Mesendoderm (in vitro differentiated cells): ENCODE data around the gene CDK6.

Experiments
- DNase-seq: peaks from one replicate; pipeline ENCODE4 v3.0.0; 2013
- H2AK5ac ChIP-seq: 2 replicates; pipeline ENCODE4 v1.6.1; 2013; ENCODE audit warnings: low read length, inconsistent platforms
- H2BK120ac ChIP-seq: 2 replicates; pipeline ENCODE4 v1.6.1; 2013; ENCODE audit warnings: low read depth, mild to moderate bottlenecking, low read length, moderate library complexity, mixed read lengths
- H2BK15ac ChIP-seq: replicated peaks from 2 replicates; pipeline ENCODE4 v1.6.1; 2013; ENCODE audit warnings: low read depth, mild to moderate bottlenecking, moderate library complexity
- H2BK5ac ChIP-seq: 2 replicates; pipeline ENCODE4 v1.6.1; 2013; ENCODE audit warnings: low read length, inconsistent platforms
- H3K18ac ChIP-seq: 2 replicates; pipeline ENCODE4 v1.6.1; 2013; ENCODE audit warnings: mild to moderate bottlenecking, low read length, mixed read lengths
- H3K23ac ChIP-seq: one replicate; pipeline ENCODE4 v1.6.1; 2013; ENCODE audit warnings: low read length
- H3K27ac ChIP-seq: 2 replicates; pipeline ENCODE4 v1.5.1; 2013; ENCODE audit warnings: low read depth, mild to moderate bottlenecking, inconsistent platforms, low read length, moderate library complexity
- H3K27me3 ChIP-seq: 2 replicates; pipeline ENCODE4 v1.6.1; 2013; ENCODE audit warnings: low read length, control low read depth, mild to moderate bottlenecking, inconsistent platforms; ENCODE audit not compliant: insufficient read depth, poor library complexity
- H3K36me3 ChIP-seq: 2 replicates; pipeline ENCODE4 v1.6.1; 2013; ENCODE audit warnings: low read length, inconsistent platforms; ENCODE audit not compliant: control insufficient read depth, insufficient read depth
- H3K4ac ChIP-seq: one replicate; pipeline ENCODE4 v1.6.1; 2013; ENCODE audit warnings: low read depth, mild to moderate bottlenecking, low read length, moderate library complexity
- H3K4me1 ChIP-seq: 2 replicates; pipeline ENCODE4 v1.6.1; 2013; ENCODE audit warnings: low read depth, low read length, inconsistent platforms; ENCODE audit not compliant: control insufficient read depth
- H3K4me2 ChIP-seq: 2 replicates; pipeline ENCODE4 v1.6.1; 2013; ENCODE audit warnings: low read length
- H3K4me3 ChIP-seq: 2 replicates; pipeline ENCODE4 v1.5.1; 2013; ENCODE audit warnings: mild to moderate bottlenecking, low read length
- H3K56ac ChIP-seq: one replicate; pipeline ENCODE4 v1.6.1; 2013; ENCODE audit warnings: low read length
- H3K79me1 ChIP-seq: 2 replicates; pipeline ENCODE4 v1.6.1; 2013; ENCODE audit warnings: low read length, inconsistent platforms
- H3K79me2 ChIP-seq: 2 replicates; pipeline ENCODE4 v1.6.1; 2013; ENCODE audit warnings: mild to moderate bottlenecking, low read length; ENCODE audit not compliant: control insufficient read depth, insufficient read depth
- H3K9ac ChIP-seq: 2 replicates; pipeline ENCODE4 v1.6.1; 2013; ENCODE audit warnings: low read length, inconsistent platforms
- H4K5ac ChIP-seq: one replicate; pipeline ENCODE4 v1.6.1; 2013; ENCODE audit warnings: low read length
- H4K8ac ChIP-seq: one replicate; pipeline ENCODE4 v1.6.1; 2013; ENCODE audit warnings: low read depth, mild to moderate bottlenecking, control low read depth, low read length, moderate library complexity
- WGBS: extraction: QIAGEN DNeasy Blood & Tissue Kit; methylation state at CpG from one replicate; pipeline ENCODE4 v1.1.7; 2013; ENCODE audit warnings: low lambda C conversion rate, missing lambda C conversion rate; ENCODE audit not compliant: insufficient coverage; ENCODE audit errors: extremely low coverage; 5-methylcytosine and 5-hydroxymethylcytosine counted together

The CDK6 gene

GRCh38 chr7:92851732-92852131, 15.4 kb upstream of the CDK6 start:
- Histone ChIP-seq H3K56ac (peak overlapping the region; percentile 10), H3K18ac (no peak overlapping the region), H3K23ac (no peak overlapping the region), H2AK5ac (no peak overlapping the region), H3K9ac (no peak overlapping the region), H3K36me3 (no peaks in the 10 kb centered on the region), H4K5ac (no peak overlapping the region), H3K27ac (no peak overlapping the region), H2BK120ac (no peak overlapping the region), H4K8ac (no peak overlapping the region), H3K27me3 (no peaks in the 10 kb centered on the region), H2BK15ac (no peak overlapping the region), H3K4me2 (no peak overlapping the region), H2BK5ac (no peak overlapping the region), H3K79me1 (no peaks in the 10 kb centered on the region), H3K4me3 (no peak overlapping the region), H3K4me1 (peaks cover 14% of the 10 kb centered on the region), H3K79me2 (no peaks in the 10 kb centered on the region), H3K4ac (no peak overlapping the region)
- DNase-seq: no peak
- no CpG with 5 or more reads among the region's 3 CpGs for WGBS

- no peak for DNase-seq
- H2BK120ac ChIP-seq: no peak overlapping the region
- no peaks in the 10 kb centered on the region for H3K79me2 ChIP-seq
- H3K4me3 ChIP-seq: no peak overlapping the region
- no peak overlapping the region for H3K23ac ChIP-seq
- H3K27ac ChIP-seq: no peak overlapping the region
- H3K79me1 ChIP-seq: no peaks in the 10 kb centered on the region
- no CpG with 5 or more reads among the region's 1 CpG for WGBS
- H3K9ac ChIP-seq: no peak overlapping the region
- no peaks in the 10 kb centered on the region for H3K36me3 ChIP-seq
- H4K8ac ChIP-seq: no peak overlapping the region
- H4K5ac ChIP-seq: no peak overlapping the region
- no peak overlapping the region for H2BK5ac ChIP-seq
- no peak overlapping the region for H2BK15ac ChIP-seq
- no peak overlapping the region for H3K4me2 ChIP-seq
- H3K4me1 ChIP-seq: peaks cover 14% of the 10 kb centered on the region
- H3K18ac ChIP-seq: no peak overlapping the region
- H2AK5ac ChIP-seq: no peak overlapping the region
- H3K56ac ChIP-seq: no peak overlapping the region
- no peaks in the 10 kb centered on the region for H3K27me3 ChIP-seq
- no peak overlapping the region for H3K4ac ChIP-seq
Observed at GRCh38 chr7:92850516-92850915, 14.1 kb upstream of the CDK6 start.

GRCh38 chr7:92849322-92849721, 12.9 kb upstream of the CDK6 start:
- Histone ChIP-seq H2BK15ac (no peak overlapping the region), H3K79me2 (no peaks in the 10 kb centered on the region), H3K4ac (no peak overlapping the region), H2AK5ac (no peak overlapping the region), H3K36me3 (no peaks in the 10 kb centered on the region), H4K5ac (no peak overlapping the region), H3K27me3 (no peaks in the 10 kb centered on the region), H2BK120ac (no peak overlapping the region), H3K23ac (no peak overlapping the region), H3K4me3 (no peak overlapping the region), H3K9ac (no peak overlapping the region), H4K8ac (no peak overlapping the region), H3K4me2 (no peak overlapping the region), H3K27ac (no peak overlapping the region), H3K4me1 (peaks cover 12% of the 10 kb centered on the region), H3K79me1 (no peaks in the 10 kb centered on the region), H2BK5ac (no peak overlapping the region), H3K56ac (no peak overlapping the region), H3K18ac (no peak overlapping the region)
- WGBS: no CpG with 5 or more reads among the region's 4 CpGs
- no peak for DNase-seq

- Histone ChIP-seq H3K18ac (no peak overlapping the region), H3K79me1 (no peaks in the 10 kb centered on the region), H3K36me3 (no peaks in the 10 kb centered on the region), H2AK5ac (no peak overlapping the region), H3K79me2 (no peaks in the 10 kb centered on the region), H3K4ac (no peak overlapping the region), H3K27me3 (no peaks in the 10 kb centered on the region), H3K4me1 (peaks cover 12% of the 10 kb centered on the region), H3K27ac (no peak overlapping the region), H2BK15ac (no peak overlapping the region), H3K23ac (no peak overlapping the region), H2BK120ac (no peak overlapping the region), H3K4me2 (no peak overlapping the region), H3K56ac (no peak overlapping the region), H2BK5ac (no peak overlapping the region), H4K5ac (no peak overlapping the region), H3K9ac (no peak overlapping the region), H3K4me3 (no peak overlapping the region), H4K8ac (no peak overlapping the region)
- no CpG with 5 or more reads among the region's 3 CpGs for WGBS
- no peak for DNase-seq
Observed at GRCh38 chr7:92848851-92849250, 12.5 kb upstream of the CDK6 start.

- Histone ChIP-seq H3K36me3 (no peaks in the 10 kb centered on the region), H4K5ac (no peak overlapping the region), H4K8ac (no peak overlapping the region), H3K4me3 (no peak overlapping the region), H3K79me2 (no peaks in the 10 kb centered on the region), H3K4me1 (peaks cover 12% of the 10 kb centered on the region), H2BK120ac (no peak overlapping the region), H3K23ac (no peak overlapping the region), H2BK15ac (no peak overlapping the region), H3K79me1 (no peaks in the 10 kb centered on the region), H2AK5ac (no peak overlapping the region), H3K18ac (no peak overlapping the region), H3K9ac (no peak overlapping the region), H3K27me3 (no peaks in the 10 kb centered on the region), H3K4me2 (no peak overlapping the region), H3K56ac (no peak overlapping the region), H2BK5ac (no peak overlapping the region), H3K4ac (no peak overlapping the region), H3K27ac (no peak overlapping the region)
- no CpG with 5 or more reads among the region's 2 CpGs for WGBS
- peak; percentile 91 for DNase-seq
Observed at GRCh38 chr7:92848441-92848840, 12.1 kb upstream of the CDK6 start.

GRCh38 chr7:92847305-92847704, 10.9 kb upstream of the CDK6 start:
- H2BK120ac ChIP-seq: no peak overlapping the region
- peak overlapping the region; percentile 84 for H2AK5ac ChIP-seq
- no peaks in the 10 kb centered on the region for H3K79me2 ChIP-seq
- H3K4me2 ChIP-seq: no peak overlapping the region
- no peaks in the 10 kb centered on the region for H3K27me3 ChIP-seq
- WGBS: no CpG with 5 or more reads among the region's 2 CpGs
- no peak overlapping the region for H4K5ac ChIP-seq
- H3K23ac ChIP-seq: no peak overlapping the region
- no peak overlapping the region for H4K8ac ChIP-seq
- H3K18ac ChIP-seq: no peak overlapping the region
- H3K79me1 ChIP-seq: no peaks in the 10 kb centered on the region
- no peak overlapping the region for H3K27ac ChIP-seq
- H3K4me1 ChIP-seq: peaks cover 14% of the 10 kb centered on the region
- H3K4me3 ChIP-seq: no peak overlapping the region
- no peaks in the 10 kb centered on the region for H3K36me3 ChIP-seq
- H3K56ac ChIP-seq: no peak overlapping the region
- H2BK15ac ChIP-seq: no peak overlapping the region
- H3K4ac ChIP-seq: no peak overlapping the region
- DNase-seq: no peak
- H3K9ac ChIP-seq: no peak overlapping the region
- peak overlapping the region; percentile 32 for H2BK5ac ChIP-seq
